Measurements from ENCODE around the gene CD79A.
A peak's percentile ranks its signal among the peaks of the same experiment; 100 is the strongest.
"Not testable (repeated sequence)": the region's sequence is repeated elsewhere in the genome, so short reads cannot be mapped to it uniquely, and the experiment has no call there.

The CD79A gene

DNA sequence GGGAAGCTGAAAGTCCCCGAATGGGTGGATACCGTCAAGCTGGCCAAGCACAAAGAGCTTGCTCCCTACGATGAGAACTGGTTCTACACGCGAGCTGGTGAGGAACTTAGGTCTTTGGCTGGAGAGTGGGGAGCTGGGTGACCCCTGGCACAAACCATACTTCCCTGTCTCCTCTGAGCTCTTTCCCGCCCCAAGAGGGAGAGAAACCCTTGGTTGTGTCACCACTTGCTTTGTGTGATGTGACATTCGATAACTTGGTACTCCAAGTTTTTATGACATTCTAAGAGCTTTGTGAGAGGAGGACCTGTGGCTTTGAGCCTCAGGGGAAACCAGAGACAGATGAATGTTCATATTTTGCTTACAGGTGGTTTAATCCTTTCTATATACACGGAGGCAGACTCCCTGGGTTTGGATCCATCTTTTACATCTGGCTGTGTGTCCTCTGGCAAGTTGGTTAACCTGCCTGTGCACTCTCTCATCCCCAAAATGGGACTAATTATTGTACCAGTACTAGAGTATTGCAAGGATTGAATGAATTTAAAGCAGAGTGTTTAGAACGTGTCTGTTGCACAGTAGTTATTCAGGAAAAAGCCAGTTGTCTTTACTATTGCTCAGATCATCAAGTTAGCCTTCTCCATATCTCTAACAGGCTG is 15.8 kb upstream of the CD79A start:
- no peak for DNase-seq
- in situ Hi-C loops (cut with HindIII; ENCODE audit: low pct_ligation_motif_present, low pct_unique_long_range_greater_than_20kb, low sequenced_read_pairs): no loop called here

DNA sequence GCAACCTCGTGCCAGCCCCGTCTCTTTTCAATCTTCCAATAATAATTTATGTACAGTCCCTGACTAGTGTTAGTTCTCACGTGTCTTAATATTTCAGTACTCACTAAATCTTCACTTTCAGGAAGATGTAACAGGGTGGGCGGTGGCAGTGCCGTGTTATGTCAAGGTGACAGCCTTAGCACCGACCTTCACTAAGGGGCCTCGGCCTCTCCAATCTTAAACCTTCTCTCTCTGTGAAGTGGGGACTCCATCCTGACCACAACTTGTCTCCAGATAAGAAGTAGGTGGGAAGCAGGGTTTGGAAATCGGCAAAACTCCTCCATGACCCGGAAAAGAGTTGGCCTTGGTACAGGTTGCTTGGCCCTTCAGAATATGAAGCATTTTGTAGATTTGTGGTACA is 15.2 kb upstream of the CD79A start:
- in situ Hi-C loops (cut with HindIII; ENCODE audit: low pct_ligation_motif_present, low pct_unique_long_range_greater_than_20kb, low sequenced_read_pairs): no loop called here
- no peak for DNase-seq

DNA sequence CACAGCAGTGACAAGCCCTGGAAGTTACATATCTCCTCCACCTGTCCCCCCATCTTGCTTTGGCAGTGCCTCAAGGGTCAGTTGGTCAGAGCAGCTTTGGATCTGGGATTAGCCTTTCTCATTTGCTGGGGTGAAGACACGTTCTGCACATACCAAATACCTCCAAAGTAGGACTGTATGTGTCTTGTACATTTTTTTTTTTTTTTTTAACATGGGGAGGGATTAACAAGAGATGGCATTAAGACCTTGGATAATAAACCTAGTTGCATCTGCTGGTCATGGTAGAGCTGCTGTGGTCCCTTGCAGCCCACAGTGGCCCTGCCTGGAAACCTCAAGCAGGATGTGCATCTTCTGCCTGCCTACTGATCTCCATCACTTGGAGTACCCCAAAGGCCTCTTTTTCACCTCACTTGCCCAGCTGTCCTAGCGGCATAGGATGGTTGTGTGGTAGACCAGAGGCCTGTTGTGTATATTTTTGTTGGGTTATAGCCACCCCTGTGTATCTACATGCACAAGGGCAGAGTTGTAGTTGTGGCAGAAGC is 14.6 kb upstream of the CD79A start:
- in situ Hi-C loops (cut with HindIII; ENCODE audit: low pct_ligation_motif_present, low pct_unique_long_range_greater_than_20kb, low sequenced_read_pairs): no loop called here
- no peak for DNase-seq

DNA sequence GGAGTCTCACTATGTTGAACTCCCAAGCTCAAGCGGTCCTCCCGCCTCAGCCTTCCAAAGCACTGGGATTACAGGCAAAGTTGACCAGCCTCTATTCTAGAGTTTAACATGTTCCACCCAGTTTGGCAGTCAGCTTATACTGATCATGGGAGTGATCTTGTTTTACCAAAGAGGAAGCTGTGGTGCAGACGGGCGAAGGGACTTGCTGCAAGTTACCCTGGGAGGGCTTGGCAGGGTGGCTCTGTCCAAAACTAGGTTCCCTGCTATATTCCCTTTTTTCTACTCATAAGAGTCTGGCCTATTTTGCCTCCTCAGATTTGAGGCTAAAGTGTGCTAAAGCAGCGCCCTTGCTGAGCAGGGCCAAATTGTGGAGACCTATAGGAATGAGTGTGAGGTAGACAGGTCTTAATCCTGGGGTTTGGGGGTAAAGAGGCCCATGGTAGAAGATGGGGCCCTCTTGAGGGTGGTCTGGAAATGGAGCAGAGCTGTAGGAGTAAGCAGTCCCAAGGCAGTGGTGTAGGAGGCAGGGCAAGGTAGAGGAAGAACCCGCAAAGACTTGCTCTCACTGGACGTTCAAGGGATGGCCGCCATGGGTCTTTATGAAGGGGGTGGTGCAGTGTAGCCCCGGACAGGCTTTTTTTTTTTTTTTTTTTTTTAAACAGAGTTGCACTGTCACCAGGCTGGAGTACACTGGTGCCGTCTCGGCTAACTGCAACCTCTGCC is 13.7 kb upstream of the CD79A start:
- no peak for DNase-seq
- in situ Hi-C loops (cut with HindIII; ENCODE audit: low pct_ligation_motif_present, low pct_unique_long_range_greater_than_20kb, low sequenced_read_pairs): no loop called here

DNA sequence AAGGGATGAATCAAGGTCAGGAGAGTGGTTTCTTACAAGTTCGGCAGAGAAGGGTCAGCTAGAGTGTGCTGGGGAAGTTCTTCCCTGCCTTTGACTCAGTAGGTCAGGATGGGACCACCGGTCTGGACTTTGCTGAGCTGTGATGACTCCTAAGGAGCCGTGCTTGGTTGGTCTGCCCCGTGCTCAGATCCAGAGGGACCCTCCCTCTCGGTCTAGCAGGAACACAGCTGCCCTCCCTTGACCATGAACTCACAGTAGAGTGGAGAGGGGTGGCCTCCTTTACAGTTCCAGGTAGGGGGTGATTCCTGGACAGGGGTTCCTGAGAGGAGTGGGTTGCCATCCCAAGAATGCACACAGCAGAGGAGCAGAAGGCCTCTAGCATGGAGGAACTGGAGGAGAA is 12.7 kb upstream of the CD79A start:
- in situ Hi-C loops (cut with HindIII; ENCODE audit: low pct_ligation_motif_present, low pct_unique_long_range_greater_than_20kb, low sequenced_read_pairs): no loop called here
- no peak for DNase-seq

DNA sequence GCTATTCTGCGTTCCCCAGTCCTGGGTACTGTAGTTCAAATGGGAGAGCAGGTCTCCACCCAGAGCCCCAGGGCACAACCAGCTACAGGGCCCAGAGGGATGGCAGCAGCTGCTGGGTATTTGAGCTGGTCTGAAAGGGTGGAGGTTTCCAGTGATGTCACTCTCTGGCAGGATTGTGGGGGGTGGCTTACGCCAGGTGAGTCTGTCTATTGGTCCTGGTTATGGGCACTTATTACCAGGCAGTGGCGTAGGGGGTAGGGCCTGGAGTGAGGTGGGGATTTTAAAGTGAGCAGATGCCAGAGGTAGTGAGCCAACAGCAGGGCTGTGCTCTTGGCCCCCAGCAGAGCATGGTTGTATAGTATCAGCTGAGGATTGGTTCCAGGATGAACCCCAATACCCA is 10.8 kb upstream of the CD79A start:
- in situ Hi-C loops (cut with HindIII; ENCODE audit: low pct_ligation_motif_present, low pct_unique_long_range_greater_than_20kb, low sequenced_read_pairs): no loop called here
- no peak for DNase-seq

DNA sequence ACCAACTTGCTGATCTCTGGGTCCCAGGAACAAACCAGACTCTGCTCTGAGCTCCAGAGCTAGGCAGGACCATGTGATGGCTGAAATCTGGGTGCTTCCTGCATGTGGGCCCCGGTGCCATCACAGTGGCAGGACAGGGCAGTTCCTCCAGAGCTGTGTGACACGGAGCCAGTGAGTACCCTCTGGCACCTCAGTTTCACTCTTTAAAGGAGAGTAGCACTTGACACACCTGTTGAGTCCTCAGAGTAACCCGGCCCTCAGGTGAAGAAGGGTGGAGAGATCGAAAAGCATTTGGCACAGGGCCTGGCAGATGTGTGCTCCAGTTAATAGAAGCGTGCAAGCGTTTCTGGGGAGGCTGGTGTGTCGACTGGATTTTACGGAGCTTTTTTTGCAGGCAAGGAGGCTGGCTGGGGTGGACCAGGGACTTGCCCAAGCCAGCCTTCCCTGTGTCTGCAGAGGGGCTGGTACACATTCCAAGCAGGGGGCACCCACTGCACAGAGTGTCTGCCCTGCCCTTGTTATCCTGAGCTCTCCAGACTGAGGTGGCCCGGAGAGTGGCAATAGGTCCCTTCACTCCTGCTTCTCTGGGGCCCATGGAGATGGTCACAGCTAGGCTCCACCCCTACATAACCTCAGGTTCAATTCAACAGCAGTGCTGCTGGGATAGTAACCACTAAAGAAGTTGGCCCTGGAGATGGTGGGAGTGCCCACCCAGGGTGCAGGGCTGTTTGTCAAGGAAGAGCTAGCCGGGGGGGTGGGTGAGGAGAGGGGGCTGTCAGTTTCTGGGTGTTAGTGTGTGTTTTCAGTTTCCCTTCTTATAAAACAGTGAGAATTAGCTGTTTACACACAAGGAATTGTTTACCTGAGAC is 8.7 kb upstream of the CD79A start:
- DNase-seq: no peak
- in situ Hi-C loops (cut with HindIII; ENCODE audit: low pct_ligation_motif_present, low pct_unique_long_range_greater_than_20kb, low sequenced_read_pairs): no loop called here

DNA sequence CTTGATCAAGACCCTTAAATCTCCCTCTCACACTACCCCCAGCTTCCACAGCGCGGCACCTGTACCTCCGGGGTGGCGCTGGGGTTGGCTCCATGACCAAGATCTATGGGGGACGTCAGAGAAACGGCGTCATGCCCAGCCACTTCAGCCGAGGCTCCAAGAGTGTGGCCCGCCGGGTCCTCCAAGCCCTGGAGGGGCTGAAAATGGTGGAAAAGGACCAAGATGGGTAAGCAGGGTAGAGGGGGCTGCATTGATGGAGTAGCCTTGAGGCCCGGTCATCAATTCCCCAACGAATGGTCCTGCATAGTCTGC is 8.1 kb upstream of the CD79A start:
- no peak for DNase-seq
- in situ Hi-C loops (cut with HindIII; ENCODE audit: low pct_ligation_motif_present, low pct_unique_long_range_greater_than_20kb, low sequenced_read_pairs): no loop called here

DNA sequence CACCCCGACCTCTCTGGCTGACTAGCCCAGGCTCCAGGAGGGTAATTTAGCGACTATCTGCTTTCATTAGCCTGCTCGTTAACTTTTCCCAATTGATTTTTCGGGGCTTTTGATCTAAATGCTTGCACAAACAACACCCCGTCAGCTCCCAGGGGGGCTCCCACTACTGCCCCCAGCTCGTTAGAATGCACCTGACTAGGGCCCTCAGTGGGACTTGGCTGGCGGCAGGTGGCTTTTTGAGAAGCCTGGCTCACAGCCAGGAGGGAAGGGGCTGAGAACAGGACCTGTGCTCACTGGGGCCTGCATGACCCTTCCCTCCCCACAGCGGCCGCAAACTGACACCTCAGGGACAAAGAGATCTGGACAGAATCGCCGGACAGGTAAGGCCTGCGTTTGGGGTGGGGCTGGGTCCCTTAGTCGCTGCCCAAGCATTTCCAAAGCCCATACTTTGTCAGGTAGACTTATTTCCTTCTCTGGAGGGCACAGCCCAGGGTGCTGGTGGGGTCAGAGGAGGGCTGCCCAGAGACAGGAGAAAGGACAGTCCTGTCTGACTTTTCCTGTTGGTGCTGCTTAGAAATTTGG is 7.6 kb upstream of the CD79A start:
- no peak for DNase-seq
- in situ Hi-C loops (cut with HindIII; ENCODE audit: low pct_ligation_motif_present, low pct_unique_long_range_greater_than_20kb, low sequenced_read_pairs): no loop called here

DNA sequence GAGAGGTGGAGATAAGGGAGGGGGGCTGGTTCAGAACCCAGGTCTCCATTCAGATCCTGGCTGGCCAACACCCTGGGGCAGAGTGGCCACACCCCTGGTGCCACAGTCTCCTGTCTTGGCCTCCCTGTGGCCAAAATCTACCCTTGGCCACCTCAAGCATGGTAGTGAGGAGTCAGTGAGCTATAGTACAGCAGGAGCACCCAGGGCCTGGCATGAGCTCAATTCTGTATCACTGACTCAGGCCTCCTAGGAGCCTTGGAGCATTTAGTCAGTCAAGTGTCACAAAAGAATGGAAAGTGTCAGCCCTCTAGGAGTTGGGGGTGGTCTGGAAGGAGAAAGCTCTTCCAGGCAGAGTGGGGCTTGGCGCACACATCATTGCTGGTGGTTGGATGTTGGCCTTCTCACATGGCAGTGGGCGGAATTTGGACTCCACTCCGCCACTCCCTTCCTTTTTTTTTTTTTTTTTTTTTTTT is 6.6 kb upstream of the CD79A start:
- peak; percentile 67 for DNase-seq
- in situ Hi-C loops (cut with HindIII; ENCODE audit: low pct_ligation_motif_present, low pct_unique_long_range_greater_than_20kb, low sequenced_read_pairs): no loop called here

DNA sequence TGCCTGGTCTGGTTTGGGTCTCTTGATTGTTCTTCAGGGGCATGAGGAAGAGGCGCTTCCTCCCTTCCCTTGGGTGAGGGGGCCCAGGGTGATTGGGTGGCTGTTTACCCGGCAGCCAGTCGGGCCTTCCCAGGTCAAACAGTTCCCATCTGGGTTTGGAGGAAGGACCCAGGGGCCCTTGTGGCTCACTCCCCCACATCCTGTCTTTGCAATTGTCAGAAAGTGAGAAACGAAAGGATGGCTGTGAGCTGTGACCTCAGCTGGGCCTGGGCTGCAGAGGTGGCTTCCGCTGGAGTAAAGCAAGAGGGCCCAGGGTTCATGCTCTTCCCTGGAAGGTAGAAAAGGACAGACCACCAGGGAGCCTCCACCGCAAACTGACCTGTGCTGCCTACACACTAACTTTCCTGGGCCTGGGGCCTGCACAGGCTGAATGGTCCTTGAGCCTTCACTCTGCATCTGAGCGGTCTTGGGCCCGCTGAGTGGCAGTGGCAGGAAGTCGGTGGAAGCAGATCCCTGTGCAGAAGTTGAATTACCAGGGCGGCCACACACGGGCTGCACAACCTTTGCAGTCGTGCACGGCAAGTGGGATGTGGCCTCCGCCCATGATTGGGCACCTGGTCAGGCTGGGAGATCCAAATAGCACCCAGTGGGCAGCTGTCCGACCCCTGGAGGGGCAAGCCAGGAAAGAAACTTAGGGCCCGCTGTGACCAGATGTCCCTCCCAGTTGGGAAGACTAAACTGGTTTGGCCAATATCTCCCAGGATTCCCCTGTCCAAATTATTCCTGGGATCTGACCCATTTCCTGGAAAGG is 5.3 kb upstream of the CD79A start:
- in situ Hi-C loops (cut with HindIII; ENCODE audit: low pct_ligation_motif_present, low pct_unique_long_range_greater_than_20kb, low sequenced_read_pairs): no loop called here
- no peak for DNase-seq

DNA sequence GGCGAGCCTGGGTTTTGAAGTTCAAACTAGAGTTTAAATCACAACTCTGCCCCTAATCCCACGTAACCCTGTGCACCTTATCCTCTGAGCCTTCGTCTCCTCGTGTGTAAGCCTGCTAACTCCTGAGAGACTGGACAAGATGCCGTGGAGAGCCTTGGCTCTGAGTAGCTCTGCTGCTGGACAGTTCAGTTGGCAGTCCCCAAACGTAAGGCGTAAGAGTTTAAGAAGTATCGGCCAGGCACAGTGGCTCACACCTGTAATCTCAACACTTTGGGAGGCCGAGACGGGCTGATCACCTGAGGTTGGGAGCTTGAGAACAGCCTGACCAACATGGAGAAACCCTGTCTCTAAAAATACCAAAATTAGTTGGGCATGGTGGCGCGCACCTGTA is 4.7 kb upstream of the CD79A start:
- in situ Hi-C loops (cut with HindIII; ENCODE audit: low pct_ligation_motif_present, low pct_unique_long_range_greater_than_20kb, low sequenced_read_pairs): no loop called here
- DNase-seq: no peak

DNA sequence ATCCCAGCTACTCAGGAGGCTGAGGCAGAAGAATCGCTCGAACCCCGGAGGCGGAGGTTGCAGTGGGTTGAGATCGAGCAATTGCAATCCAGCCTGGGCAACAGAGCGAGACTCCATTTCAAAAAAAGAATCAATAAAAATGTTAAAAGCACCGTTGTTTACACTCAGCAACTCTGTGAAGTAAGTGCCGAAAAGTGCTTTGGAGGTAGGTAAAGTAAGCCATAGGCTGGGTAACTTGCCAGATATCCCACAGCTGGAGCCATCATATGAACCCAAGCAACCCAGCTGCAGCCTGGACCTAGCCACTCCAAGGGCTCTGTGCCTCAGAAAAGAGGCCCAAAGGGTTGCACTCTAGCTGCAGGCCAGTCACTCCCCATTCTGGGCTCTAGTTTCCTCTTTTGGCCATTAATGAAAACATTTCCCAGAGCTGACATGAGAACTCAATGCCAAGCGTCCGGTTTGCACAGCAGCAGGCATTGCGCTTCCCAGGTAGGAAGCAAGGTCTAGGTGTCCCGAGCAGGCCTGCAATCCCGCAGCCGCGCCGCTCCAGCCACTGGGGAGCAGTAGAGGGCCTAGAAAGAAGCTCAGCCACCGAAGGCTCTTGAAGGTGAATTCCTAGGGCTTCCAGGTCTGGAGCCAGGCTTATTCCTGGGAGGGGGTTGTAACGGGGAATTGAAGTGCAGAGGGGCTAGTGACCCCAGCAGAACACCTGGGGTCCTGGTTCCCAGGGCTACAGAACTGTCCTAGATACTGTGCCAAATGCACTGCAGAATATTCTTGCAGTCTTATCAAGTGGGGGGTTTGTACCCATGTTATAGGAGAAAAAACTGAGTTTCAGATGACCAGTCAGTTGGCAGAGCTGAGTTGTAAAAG is 4.1 kb upstream of the CD79A start:
- peak; percentile 71 for DNase-seq
- in situ Hi-C loops (cut with HindIII; ENCODE audit: low pct_ligation_motif_present, low pct_unique_long_range_greater_than_20kb, low sequenced_read_pairs): no loop called here

DNA sequence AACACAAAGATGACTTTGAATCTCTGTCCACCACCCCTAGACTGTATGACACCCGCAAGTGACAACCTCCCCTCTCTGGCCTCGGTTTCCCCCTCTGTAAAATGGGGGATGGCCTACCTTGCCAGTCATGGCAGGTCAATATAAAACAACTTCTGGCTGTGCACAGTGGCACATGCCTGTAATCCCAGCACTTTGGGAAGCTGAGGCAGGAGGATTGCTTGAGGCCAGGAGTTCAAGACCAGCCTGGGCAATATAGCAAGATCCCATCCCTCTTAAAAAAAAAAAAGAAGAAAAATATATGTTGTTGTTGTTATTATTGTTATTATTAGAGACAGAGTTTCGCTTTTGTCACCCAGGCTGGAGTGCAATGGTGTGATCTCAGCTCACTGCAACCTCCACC is 1.1 kb upstream of the CD79A start:
- in situ Hi-C loops (cut with HindIII; ENCODE audit: low pct_ligation_motif_present, low pct_unique_long_range_greater_than_20kb, low sequenced_read_pairs); DNase-seq: not testable (repeated sequence)

DNA sequence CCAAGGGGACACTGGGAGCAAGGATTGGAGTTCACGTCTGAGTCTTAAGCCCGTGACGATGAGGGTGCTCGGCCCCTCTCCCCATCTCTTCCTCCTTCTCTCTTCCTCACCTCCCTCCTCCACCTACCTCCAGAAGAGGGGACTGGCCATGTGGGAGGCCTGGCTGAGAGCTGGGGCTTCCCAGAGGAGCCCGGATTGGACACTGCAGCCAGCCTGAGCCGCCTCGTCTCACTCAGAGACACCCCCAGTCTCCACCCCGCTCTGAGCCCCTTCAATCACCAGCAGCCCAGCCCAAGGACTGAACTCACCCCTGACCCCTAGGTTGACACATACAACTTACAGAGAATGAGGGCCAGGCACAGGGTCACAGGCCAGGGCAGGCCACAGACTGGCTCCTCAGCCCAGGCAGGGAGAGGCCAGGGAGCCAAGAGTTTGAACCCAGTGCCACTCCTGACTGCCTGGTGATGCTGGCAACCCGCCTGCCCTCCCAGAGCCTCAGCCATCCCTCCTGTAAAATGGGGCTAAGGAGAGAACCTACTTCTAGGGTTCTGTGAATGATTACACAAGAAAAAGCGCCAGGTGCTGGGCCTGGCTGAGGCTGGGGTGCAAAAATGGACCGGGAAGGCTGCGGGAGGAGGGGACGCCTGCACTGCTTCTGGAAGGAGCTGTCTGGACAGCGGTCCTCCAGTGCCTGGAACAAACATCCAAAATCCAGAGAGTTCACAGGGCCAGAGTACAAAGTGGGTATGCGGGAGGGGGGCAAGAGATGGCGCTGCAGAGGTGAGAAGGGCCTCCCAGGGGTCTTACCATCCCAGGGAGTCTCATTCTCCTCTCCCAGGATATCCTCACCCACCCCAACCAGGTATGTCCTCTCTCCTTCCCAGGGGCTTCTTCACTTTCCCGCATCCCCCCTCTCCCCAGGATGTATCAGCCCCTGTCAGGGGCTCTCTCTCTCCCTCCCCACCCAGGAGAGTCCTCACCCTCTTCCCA is 1.1 kb downstream of the CD79A start:
- in situ Hi-C loops (cut with HindIII; ENCODE audit: low pct_ligation_motif_present, low pct_unique_long_range_greater_than_20kb, low sequenced_read_pairs): no loop called here
- DNase-seq: no peak

DNA sequence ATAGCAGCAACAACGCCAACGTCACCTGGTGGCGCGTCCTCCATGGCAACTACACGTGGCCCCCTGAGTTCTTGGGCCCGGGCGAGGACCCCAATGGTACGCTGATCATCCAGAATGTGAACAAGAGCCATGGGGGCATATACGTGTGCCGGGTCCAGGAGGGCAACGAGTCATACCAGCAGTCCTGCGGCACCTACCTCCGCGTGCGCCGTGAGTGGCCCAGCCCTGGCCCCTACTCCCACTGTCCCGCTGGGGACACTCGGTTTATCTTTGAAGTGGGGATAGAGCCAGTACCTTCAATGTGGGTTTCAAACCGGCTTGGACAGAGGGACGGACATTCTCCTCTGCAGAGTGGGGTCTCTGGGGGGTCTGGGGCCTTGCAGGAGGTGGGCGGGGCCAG is 2.0 kb downstream of the CD79A start:
- in situ Hi-C loops (cut with HindIII; ENCODE audit: low pct_ligation_motif_present, low pct_unique_long_range_greater_than_20kb, low sequenced_read_pairs): no loop called here
- no peak for DNase-seq
